ENCODE measurements around the gene RAPGEF6. TPM values are rescaled to one million over a fixed set of nuclear protein-coding genes. Genes with fewer than 3 reads are reported as not detected.

Gene RAPGEF6
- total and polyA plus RNA-seq, 8 donors = 18.2 to 23.7 (median 20.1) TPM

DNA sequence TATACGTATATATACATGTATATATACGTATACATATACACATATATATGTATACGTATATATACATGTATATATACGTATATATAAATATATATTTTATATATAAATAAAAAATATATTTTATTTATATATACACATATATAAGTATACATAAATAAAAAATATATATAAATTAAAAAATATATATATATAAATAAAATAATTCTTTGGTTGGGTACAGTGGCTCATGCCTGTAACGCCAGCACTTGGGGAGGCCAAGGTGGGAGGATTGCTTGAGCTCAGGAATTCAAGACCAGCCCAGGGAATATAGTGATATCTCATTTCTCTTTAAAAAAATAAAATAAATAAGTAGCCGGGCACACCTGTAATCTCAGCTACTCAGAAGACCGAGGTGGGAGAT is 216.2 kb downstream of the RAPGEF6 start:
- ATAC-seq = no peak
- H3K36me3 ChIP-seq = peaks cover 0 to 29% of the 10 kb centered on the region in 2 donors
- intact Hi-C loops (cut with DNase I) = no loop called here
- H3K27me3 ChIP-seq = no peaks in the 10 kb centered on the region
- TF ChIP-seq, protein P1, sequence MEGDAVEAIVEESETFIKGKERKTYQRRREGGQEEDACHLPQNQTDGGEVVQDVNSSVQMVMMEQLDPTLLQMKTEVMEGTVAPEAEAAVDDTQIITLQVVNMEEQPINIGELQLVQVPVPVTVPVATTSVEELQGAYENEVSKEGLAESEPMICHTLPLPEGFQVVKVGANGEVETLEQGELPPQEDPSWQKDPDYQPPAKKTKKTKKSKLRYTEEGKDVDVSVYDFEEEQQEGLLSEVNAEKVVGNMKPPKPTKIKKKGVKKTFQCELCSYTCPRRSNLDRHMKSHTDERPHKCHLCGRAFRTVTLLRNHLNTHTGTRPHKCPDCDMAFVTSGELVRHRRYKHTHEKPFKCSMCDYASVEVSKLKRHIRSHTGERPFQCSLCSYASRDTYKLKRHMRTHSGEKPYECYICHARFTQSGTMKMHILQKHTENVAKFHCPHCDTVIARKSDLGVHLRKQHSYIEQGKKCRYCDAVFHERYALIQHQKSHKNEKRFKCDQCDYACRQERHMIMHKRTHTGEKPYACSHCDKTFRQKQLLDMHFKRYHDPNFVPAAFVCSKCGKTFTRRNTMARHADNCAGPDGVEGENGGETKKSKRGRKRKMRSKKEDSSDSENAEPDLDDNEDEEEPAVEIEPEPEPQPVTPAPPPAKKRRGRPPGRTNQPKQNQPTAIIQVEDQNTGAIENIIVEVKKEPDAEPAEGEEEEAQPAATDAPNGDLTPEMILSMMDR (IDR thresholded peaks at IDR 0.05) = no peak
- no peak for DNase-seq
- H3K4me1 ChIP-seq = peaks cover 0 to 5% of the 10 kb centered on the region in 2 donors
- no peak overlapping the region for H3K4me3 ChIP-seq
- H3K27ac ChIP-seq = no peak overlapping the region
- no peaks in the 10 kb centered on the region for H3K9me3 ChIP-seq

DNA sequence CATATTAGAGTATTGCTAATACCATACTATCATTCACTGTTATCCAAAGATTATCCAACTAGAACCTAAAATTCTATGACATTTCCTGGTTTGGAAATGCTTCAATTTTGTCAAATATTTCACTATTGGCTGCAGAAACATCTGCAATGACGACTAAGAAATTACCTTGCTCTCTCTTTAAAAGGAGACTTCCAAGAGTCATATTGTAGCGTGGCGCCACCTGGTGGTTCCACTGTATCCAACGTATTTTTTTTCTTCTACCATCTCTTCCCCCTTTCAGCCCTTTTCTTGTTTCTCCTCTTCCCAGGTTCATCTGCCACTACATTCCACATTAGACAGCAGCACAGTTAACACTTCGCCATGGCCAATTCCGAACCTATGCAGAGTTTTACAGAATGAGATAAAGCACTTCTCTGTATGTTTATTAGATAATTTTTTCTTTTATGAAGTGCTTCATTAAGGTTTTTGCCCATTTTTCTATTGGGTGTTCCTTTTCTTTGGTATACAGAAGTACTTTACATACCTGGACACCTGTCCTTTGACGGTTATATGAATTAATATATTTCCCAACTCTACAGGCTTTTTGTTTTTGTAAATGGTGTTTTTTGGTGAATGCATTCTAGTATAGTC is 217.7 kb downstream of the RAPGEF6 start:
- no peaks in the 10 kb centered on the region for H3K27me3 ChIP-seq
- H3K4me3 ChIP-seq = no peak overlapping the region
- no peaks in the 10 kb centered on the region for H3K9me3 ChIP-seq
- DNase-seq (peak; percentile 51 to 84 (median 74)), ATAC-seq (peak; percentile 86)
- peaks cover 0 to 5% of the 10 kb centered on the region in 2 donors for H3K4me1 ChIP-seq
- H3K27ac ChIP-seq = no peak overlapping the region
- intact Hi-C loops (cut with DNase I) = no loop called here
- peaks cover 0 to 19% of the 10 kb centered on the region in 2 donors for H3K36me3 ChIP-seq
- TF ChIP-seq, protein P1 (IDR thresholded peaks at IDR 0.05) = peak; percentile 61 to 71

DNA sequence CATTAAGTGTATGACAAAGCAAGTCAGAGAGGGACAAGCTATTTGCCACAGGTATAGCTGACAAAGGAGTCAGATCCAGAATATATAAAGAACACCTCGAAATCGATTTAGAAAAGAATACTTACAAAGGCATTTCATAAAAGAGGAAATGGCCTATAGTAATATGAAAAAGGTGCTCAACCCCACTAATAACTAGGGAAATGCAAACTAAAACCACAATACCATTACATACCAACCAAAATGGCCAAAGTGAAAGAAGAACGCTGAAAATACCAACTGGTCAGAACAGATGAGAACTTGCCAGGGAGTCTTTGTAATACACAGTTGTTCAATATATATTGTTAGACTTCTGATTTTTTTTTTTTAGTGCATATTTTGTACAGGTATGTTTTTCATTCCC is 218.3 kb downstream of the RAPGEF6 start:
- TF ChIP-seq, protein P1 (IDR thresholded peaks at IDR 0.05) = no peak
- H3K9me3 ChIP-seq = no peaks in the 10 kb centered on the region
- no peak overlapping the region for H3K4me3 ChIP-seq
- no peak overlapping the region for H3K27ac ChIP-seq
- ATAC-seq = no peak
- DNase-seq = no peak
- peaks cover 0 to 13% of the 10 kb centered on the region in 2 donors for H3K36me3 ChIP-seq
- intact Hi-C loops (cut with DNase I) = no loop called here
- no peaks in the 10 kb centered on the region for H3K27me3 ChIP-seq
- H3K4me1 ChIP-seq = peaks cover 0 to 5% of the 10 kb centered on the region in 2 donors

DNA sequence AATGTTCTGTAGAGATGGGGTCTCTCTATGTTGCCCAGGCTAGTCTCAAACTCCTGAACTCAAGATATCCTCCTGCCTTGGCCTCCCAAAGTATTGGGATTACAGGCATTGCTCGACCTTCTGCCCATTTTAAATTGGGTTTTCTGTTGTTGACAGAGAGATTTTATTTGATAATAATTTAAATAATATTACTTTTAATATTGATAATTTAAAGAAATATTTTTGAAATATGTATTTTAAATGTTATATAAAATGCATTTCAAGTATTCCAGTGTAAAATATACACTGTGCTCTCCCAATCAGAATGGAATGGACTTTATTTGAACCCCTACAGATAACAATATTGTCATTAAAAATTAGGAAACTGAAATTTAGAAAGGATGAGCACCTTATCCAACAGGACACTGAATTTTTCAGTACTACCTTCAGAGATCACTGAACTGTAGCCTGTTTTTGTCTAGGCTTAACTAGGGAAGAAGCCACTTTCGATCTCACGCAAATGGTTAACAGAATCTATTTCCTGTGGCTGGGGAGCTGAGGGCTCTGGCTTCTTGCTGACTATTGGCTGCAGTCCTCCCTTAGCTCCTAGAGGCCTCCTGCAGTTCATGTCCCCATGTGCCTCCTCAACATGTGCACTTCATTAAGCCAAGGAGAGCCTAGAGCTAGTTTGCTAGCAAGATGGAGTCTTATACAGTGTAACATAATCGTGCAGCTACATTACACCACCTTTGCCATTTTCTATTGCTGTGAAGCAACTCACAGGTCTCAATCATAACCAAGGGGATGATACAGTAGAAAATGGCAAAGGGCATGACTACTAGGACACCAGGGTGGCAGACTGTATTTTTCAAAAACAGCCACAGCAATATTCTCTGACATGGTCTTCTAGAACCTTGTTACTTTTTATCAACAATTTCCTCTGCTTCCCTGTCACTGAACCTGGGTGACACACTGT is 221.1 kb downstream of the RAPGEF6 start:
- DNase-seq = no peak
- TF ChIP-seq, protein P1 (IDR thresholded peaks at IDR 0.05) = no peak
- Histone ChIP-seq H3K9me3 (no peaks in the 10 kb centered on the region), H3K36me3 (peaks cover 0 to 13% of the 10 kb centered on the region in 2 donors), H3K4me3 (no peak overlapping the region), H3K27me3 (no peaks in the 10 kb centered on the region), H3K27ac (no peak overlapping the region), H3K4me1 (peaks cover 0 to 5% of the 10 kb centered on the region in 2 donors)
- intact Hi-C loops (cut with DNase I) = no loop called here
- no peak for ATAC-seq

Measured in left lung (tissue), 10 donors.